ENCODE results near the gene SYCN.
"Not testable (repeated sequence)": the region's sequence is repeated elsewhere in the genome, so short reads cannot be mapped to it uniquely, and the experiment has no call there.

The SYCN gene, protein sequence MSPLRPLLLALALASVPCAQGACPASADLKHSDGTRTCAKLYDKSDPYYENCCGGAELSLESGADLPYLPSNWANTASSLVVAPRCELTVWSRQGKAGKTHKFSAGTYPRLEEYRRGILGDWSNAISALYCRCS

DNA sequence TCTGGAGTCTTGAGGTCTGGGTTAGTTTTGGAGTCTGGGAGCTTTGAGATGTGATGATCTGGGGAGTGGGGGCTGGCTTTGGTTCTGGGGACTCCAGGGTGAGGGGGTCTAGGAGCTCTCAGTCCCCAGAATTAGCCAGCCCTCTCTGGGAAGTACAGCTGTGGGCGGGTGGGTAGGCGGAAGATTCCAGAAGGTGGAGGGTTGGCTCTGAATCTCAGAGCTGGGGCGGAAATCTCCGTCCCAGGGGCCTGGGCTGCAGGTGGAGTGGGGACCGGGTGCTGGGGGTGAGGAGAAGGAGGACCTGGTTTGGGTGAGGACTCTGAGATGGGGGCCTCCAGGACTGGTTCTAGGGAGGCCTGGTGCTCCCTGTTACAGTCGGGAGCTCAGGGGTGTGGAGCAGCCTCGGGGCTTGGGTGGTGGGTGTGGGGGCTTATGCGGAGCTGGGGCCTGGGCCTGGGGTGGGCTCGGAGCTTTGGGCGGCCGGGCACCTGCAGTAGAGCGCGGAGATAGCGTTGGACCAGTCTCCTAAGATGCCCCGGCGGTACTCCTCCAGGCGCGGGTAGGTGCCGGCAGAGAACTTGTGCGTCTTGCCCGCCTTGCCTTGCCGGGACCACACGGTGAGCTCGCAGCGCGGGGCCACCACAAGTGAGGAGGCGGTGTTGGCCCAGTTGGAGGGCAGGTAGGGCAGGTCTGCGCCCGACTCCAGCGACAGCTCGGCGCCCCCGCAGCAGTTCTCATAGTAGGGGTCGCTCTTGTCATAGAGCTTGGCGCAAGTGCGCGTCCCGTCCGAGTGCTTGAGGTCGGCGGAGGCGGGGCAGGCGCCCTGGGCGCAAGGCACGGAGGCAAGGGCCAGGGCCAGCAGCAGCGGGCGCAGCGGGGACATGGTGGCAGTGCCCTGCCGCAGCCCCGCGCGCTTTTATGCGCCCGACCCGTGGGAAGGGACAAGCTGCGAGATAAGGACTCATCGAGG, at the start of gene SYCN:
Gene SYCN (minus strand): TSS at position 892 of the 970 bp plus-strand sequence. CDS start 9 bp downstream, at position 883.
- peak; percentile 10 for DNase-seq (ENCODE audit: low spot score)

DNA sequence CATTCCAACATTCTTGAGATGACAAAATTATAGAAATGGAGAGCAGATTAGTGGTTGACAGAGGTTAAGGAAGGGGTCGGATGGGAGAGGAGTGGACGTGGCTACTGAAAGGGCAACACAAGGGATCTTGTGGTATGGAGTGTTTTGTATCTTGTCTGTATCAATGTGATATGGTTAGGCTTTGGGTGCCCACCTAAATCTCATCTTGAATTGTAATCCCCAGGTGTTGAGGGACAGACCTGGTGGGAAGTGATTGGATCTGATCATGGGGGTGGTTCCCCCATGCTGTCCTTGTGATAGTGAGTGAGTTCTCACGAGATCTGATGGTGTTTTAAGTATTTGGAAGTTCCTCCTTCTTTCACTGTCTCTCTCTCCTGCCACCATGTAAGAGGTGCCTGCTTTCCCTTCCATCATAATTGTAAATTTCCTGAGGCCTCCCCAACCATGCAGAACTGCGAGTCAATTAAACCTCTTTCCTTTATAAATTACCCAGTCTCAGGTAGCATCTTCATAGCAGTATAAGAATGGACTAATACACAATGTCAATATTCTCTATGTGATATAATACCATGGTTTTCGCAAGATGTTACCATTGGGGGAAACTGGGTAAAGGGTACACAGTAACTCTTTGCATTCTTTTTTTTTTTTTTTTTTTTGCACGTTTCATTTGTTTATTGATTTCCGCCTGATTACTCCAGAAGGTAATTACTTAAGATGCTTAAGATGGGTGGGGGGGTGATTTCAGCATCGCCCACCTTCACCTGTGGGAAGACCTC, 49.5 kb upstream of the SYCN start:
- DNase-seq (ENCODE audit: low spot score), result no peak

DNA sequence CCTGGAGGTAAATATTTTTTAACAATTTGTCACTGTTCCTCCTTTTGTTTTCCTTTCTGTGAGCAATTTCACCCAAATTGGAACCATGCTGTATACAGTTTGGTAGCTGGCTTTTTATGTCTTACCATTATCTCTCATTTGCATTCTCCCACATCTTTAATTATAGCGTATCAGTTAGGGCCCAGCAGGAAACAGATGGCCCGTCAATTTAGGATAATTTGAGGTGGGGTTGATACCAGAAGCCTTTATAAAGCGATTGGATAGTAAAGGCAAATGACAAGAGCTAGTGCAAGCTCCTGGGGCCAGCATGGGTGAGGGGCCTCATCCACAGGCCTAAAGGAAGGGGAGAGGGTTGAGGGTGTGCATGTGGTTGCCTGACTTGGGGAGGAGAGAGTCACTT, 48.4 kb upstream of the SYCN start:
- no peak for DNase-seq (ENCODE audit: low spot score)

GRCh38 chr19:39251846-39252245, 47.8 kb upstream of the SYCN start:
- no peak for DNase-seq (ENCODE audit: low spot score)

GRCh38 chr19:39251081-39251480, 47.0 kb upstream of the SYCN start:
- DNase-seq (ENCODE audit: low spot score), result no peak

GRCh38 chr19:39248806-39249205, 44.7 kb upstream of the SYCN start, which contains the start of gene IFNL4:
Gene IFNL4 (minus strand): TSS chr19:39248856.
- no peak for DNase-seq (ENCODE audit: low spot score)

GRCh38 chr19:39247701-39248664, 43.9 kb upstream of the SYCN start:
- DNase-seq (ENCODE audit: low spot score), result peak; percentile 56

DNA sequence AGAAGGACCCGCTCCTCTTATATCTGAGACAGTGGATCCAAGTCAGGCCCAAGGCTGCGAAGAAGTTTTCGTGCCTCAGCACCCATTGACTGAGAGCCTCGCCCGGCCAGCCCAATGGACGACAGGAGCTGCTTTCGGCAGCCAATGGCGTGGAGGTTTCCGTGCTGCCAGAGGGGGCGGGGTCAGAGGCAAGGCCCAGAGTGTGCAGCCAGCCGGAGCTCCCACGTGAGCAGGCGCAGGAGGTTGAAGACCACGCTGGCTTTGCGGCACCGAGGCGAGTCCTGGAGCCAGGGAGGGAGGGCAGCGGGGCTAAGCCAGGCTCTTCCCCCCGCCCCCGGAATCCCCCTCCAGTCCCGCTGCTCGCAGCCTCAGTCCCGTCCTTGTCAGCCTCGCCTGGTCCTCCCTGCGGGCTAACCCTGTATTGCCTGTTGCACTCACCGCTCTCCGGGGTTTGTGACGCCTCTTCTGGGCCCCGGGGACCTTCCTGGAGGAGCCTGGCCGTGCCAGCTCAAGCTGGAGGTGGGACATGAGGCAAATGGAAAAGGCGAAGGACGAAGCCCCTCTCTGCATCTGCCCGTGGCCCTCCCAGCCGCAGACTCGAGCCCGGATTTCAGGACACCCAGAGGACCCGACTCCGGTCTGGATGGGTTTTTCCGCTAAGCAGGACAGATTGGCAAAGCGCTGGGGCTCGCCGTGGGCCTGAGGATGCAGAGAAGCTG, 43.0 kb upstream of the SYCN start:
- peak; percentile 39 for DNase-seq (ENCODE audit: low spot score)

DNA sequence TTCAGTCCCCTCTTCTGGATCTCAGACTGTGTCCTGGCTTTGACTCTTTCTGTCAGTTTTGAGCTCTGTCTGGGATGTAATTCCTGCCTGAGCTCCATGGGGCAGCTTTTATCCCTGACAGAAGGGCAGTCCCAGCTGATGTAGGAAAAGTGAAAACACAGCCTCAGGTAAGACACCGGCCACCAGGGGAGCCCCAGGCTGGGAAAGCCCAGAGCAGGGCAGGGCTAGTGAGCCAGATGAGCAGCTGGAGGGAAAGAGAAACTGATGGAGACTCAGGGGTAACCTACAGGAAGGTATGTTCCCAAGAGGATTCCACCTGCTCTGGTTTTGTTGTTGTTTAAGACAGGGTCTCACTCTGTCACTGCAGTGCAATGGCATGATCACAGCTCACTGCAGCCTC, 41.1 kb upstream of the SYCN start:
- not testable (repeated sequence) for DNase-seq (ENCODE audit: low spot score)

DNA sequence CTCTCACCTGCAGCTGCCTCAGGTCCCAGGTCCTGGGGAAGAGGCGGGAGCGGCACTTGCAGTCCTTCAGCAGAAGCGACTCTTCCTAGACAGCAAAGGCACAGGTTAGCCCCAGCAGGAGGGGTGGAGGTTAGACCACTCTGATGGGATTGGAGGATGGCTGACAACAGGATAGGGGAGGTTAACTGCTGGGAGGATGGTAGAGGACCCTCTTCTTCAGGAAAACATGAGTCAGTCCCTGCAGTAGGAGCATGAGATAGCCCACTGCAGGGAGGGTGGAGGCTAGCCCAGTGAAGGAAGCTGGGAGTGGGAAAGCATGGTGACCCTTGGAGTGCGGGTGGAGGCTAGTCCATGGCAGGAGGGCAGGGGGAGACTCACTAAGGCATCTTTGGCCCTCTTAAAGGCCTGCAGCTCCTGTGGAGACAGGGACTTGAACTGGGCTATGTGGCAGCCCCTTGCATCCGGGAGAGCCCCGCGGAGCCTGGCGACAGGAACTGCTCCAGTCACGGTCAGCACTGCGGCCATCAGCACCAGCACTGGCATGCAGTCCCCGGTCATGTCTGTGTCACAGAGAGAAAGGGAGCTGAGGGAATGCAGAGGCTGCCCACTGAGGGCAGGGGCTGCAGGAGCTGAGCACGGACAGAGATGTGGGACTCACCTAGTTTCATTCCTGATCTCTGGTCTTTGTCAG, 40.5 kb upstream of the SYCN start, which contains the start of gene IFNL3:
Gene IFNL3 (minus strand): TSS at position 597 of the 691 bp plus-strand sequence. CDS start 39 bp downstream, at position 558.
- DNase-seq (ENCODE audit: low spot score), result not testable (repeated sequence)

GRCh38 chr19:39243741-39244140, 39.7 kb upstream of the SYCN start:
- DNase-seq (ENCODE audit: low spot score), result not testable (repeated sequence)

GRCh38 chr19:39240421-39240820, 36.4 kb upstream of the SYCN start:
- DNase-seq (ENCODE audit: low spot score), result no peak

GRCh38 chr19:39238944-39239343, 34.9 kb upstream of the SYCN start:
- no peak for DNase-seq (ENCODE audit: low spot score)

- no peak for DNase-seq (ENCODE audit: low spot score)
Observed at GRCh38 chr19:39238209-39238608, 34.1 kb upstream of the SYCN start.

DNA sequence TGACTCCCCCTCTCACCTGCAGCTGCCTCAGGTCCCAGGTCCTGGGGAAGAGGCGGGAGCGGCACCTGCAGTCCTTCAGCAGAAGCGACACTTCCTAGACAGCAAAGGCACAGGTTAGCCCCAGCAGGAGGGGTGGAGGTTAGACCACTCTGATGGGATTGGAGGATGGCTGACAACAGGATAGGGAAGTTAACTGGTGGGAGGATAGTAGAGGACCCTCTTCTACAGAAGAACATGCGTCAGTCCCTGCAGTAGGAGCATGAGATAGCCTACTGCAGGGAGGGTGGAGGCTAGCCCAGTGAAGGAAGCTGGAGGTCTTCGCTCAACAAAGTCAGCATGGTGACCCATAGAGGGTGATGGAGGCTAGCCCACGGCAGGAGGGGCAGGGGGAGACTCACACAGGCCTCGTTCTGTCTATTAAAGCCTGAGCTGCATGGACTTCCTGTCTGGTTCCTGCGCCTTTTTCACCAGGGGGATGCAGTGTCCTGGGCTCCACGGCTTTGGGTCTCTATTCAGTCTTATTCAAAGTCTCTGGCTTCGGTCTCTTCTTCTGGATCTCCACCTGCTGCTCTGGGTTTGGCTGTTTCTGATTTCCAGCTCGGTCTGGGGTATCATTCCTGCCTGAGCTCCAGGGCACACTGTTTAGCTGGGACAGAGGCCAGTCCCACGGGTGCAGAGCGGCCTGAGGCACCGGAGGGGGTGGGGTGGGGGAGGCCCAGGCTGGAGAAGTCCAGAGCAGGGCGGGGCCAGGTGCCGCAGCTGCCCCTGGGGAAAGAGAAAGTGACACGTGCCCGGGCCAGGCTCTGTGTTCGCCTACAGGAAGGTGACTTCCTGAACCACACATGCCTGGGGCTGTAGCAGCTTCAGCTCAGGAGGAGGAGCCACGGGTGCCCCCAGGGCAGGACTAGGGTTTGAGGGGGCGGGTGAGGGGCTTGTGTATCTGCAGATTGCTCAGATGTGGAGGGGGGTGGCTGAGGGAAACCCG, 33.4 kb upstream of the SYCN start:
- DNase-seq (ENCODE audit: low spot score), result no peak

- DNase-seq (ENCODE audit: low spot score), result no peak
Observed at GRCh38 chr19:39236527-39236926, 32.5 kb upstream of the SYCN start.

- DNase-seq (ENCODE audit: low spot score), result no peak
Observed at GRCh38 chr19:39232708-39233107, 28.6 kb upstream of the SYCN start.

DNA sequence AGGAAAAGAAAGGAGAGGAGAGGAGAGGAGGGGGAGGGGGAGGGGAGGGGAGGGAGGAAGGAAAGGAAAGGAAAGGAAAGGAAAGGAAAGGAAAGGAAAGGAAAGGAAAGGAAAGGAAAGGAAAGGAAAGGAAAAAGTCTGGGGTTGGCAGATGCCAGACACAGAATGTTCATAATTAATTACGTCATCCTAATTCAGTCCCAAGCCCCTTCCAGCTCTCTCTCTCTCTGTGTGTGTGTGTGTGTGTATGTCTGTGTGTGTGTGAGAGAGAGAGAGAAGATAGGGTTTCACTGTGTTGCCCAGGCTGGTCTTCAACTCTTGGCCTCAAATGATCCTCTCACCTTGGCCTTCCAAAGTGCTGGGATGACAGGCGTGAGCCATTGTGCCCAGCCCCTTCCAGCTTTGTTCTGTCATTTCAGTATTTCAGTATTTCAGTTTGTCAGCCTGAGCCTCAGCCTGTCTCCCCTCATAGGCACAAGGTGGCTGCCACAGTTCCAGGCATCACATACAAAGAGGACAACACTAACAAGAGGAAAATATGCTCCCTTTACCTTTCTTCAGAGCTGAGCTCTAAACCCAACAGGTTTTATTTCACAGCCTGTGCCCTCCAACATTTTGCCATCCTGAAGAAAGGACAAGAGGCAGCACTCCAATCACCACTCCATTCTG, 26.2 kb upstream of the SYCN start:
- DNase-seq (ENCODE audit: low spot score), result no peak

All from AG20443 (cell line).